HG03025 (cell line): ENCODE results near the gene HGD.
"Not testable (repeated sequence)": the region's sequence is repeated elsewhere in the genome, so short reads cannot be mapped to it uniquely, and the experiment has no call there.

Source experiments
- ATAC-seq: cut with Tn5 transposase; IDR thresholded peaks from one replicate; pipeline ENCODE4 v1.9.1; 2021; ENCODE audit warnings: mild to moderate bottlenecking, moderate library complexity; ENCODE audit not compliant: unreplicated experiment, low FRiP score

Gene HGD

GRCh38 chr3:120641696-120642246 is 40.3 kb downstream of the HGD start:
- no peak for ATAC-seq

- no peak for ATAC-seq
Observed at GRCh38 chr3:120640231-120640630, 41.8 kb downstream of the HGD start.

GRCh38 chr3:120638820-120639219 is 43.2 kb downstream of the HGD start:
- not testable (repeated sequence) for ATAC-seq

GRCh38 chr3:120637851-120638559 is 44.0 kb downstream of the HGD start:
- ATAC-seq, result no peak

GRCh38 chr3:120636795-120637401 is 45.1 kb downstream of the HGD start:
- ATAC-seq, result no peak

- ATAC-seq, result no peak
Observed at GRCh38 chr3:120634539-120634938, 47.5 kb downstream of the HGD start.

- ATAC-seq, result no peak
Observed at GRCh38 chr3:120625159-120625586, 56.9 kb downstream of the HGD start.

GRCh38 chr3:120623727-120624093 is 58.3 kb downstream of the HGD start:
- ATAC-seq, result no peak

GRCh38 chr3:120622870-120623726 is 58.9 kb downstream of the HGD start:
- no peak for ATAC-seq

GRCh38 chr3:120622457-120622856 is 59.6 kb downstream of the HGD start:
- no peak for ATAC-seq

GRCh38 chr3:120616745-120617144 is 65.3 kb downstream of the HGD start:
- not testable (repeated sequence) for ATAC-seq

- no peak for ATAC-seq
Observed at GRCh38 chr3:120615847-120616609, 66.0 kb downstream of the HGD start.

- ATAC-seq, result no peak
Observed at GRCh38 chr3:120614765-120615164, 67.3 kb downstream of the HGD start.

GRCh38 chr3:120608506-120608905 is 73.5 kb downstream of the HGD start:
- no peak for ATAC-seq

GRCh38 chr3:120604784-120605183 is 77.3 kb downstream of the HGD start:
- no peak for ATAC-seq

- no peak for ATAC-seq
Observed at GRCh38 chr3:120604382-120604781, 77.7 kb downstream of the HGD start.

- no peak for ATAC-seq
Observed at GRCh38 chr3:120602682-120603081, 79.4 kb downstream of the HGD start.

- no peak for ATAC-seq
Observed at GRCh38 chr3:120601554-120601953, 80.5 kb downstream of the HGD start.

GRCh38 chr3:120599211-120599610 is 82.8 kb downstream of the HGD start:
- ATAC-seq, result no peak

- ATAC-seq, result peak; percentile 47
Observed at GRCh38 chr3:120597445-120598049, 84.5 kb downstream of the HGD start.
